ENCODE measurements around the gene FAM3C.

Gene FAM3C

DNA sequence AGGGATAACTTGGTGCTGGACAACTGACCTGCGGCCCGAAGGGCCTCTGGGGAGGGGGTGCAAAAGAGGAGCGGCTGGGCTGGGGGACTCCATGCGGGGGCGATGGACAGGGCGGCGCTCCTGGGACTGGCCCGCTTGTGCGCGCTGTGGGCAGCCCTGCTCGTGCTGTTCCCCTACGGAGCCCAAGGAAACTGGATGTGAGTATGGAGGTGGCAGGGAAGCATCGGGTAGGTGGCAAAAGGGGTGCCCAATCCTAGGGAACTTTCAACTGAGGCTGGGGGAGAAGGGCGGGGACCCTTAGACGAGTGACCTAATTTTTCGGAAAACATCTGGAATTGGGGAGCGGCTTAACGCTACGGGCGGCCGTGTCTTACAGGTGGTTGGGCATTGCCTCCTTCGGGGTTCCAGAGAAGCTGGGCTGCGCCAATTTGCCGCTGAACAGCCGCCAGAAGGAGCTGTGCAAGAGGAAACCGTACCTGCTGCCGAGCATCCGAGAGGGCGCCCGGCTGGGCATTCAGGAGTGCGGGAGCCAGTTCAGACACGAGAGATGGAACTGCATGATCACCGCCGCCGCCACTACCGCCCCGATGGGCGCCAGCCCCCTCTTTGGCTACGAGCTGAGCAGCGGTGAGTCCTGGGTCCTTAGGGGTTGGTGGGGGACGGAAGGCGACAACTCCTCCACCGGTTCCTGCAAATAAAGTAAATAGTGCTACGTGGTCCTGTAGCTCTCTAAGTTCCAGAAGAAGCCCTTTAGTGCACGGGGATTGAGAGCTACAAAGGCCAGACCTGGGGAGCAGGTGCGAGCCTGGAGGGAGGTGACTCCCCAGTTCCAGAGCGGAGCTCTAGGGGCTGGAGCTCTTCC lies 66.7 kb downstream of the FAM3C start:
- peaks cover 5 to 7% of the 10 kb centered on the region in 2 donors for H3K4me1 ChIP-seq (ENCODE audit: control insufficient read depth in 2 of 2, insufficient read depth in 1 of 2, low read depth in 1 of 2, low read length in 2 of 2)
- no CpG with 5 or more reads among the region's 47 CpGs for WGBS, 2 donors (ENCODE audit: extremely low coverage in 2 of 2, insufficient read length in 2 of 2, insufficient replicate concordance in 1 of 2)
- no peak overlapping the region for H2BK12ac ChIP-seq (ENCODE audit: low read length)

DNA sequence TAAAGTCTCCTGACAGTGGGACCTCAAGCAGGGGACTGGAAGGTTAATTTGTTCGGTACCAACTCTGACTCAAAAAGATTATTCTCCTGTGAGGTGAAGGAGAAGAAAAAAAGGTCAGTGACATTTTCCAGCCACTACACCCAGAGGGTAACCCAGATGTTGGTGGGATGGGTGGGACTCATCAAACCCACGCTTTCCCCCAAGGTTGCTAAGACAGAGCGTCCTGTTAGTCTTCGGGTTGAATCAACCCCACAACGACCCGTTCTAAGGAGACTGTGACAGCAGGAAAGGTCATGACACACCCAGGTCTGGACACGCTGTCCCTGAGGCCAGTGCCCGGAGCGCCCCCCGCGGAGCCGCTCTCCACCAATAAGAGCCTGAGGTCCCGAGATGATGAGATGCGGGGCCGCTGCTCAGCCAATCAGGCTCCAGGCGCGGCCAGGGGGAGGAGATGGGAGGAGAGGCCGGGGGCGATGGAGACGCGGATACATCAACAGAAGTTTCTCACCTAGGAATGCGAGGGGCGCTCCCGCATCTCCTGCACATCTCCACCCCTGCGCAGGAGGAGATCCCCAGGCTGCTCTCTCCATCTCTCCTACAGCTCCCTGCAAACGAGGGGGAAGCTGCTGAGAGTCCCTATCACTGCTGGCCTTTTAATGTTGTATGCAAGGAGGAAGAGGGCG lies 67.5 kb downstream of the FAM3C start, which contains the start of gene WNT16:
WNT16 (plus strand) TSS at position 493 of the 683 bp plus-strand sequence. CDS start 293 bp downstream, outside the sequence.
- Histone ChIP-seq H3K36me3 (replicated peaks in 1 of 2; ENCODE audit: control insufficient read depth in 2 of 2, insufficient read depth in 2 of 2, low read length in 2 of 2) (no peaks in the 10 kb centered on the region), H3K27me3 (ENCODE audit: control insufficient read depth in 3 of 3, insufficient read depth in 3 of 3, low read depth in 1 of 3, low read length in 3 of 3) (peaks cover 4 to 63% (median 29%) of the 10 kb centered on the region in 3 experiments), H3K79me1 (ENCODE audit: low read depth, low read length) (no peaks in the 10 kb centered on the region), H3K4me2 (ENCODE audit: insufficient read depth, low read length, poor library complexity, severe bottlenecking) (peak within 1 kb of the TSS; percentile 82), H3K23ac (ENCODE audit: low read depth, low read length, poor library complexity) (peak within 1 kb of the TSS; percentile 32), H2BK5ac (ENCODE audit: low read length) (no peak within 1 kb of the TSS), H2AFZ (ENCODE audit: low read length) (peak within 1 kb of the TSS; percentile 72), H3K9ac (ENCODE audit: low read depth, low read length, poor library complexity) (no peak within 1 kb of the TSS), H2BK120ac (ENCODE audit: low read depth, low read length) (no peak within 1 kb of the TSS), H3K4me3 (ENCODE audit: low read length in 2 of 2) (peak within 1 kb of the TSS; percentile 43 to 76), H3K18ac (ENCODE audit: low read length) (peak within 1 kb of the TSS; percentile 38), H3K4ac (ENCODE audit: low read length) (no peak within 1 kb of the TSS), H3K9me3 (replicated peaks in 1 of 2; ENCODE audit: control insufficient read depth in 2 of 2, insufficient read depth in 1 of 2, low read depth in 1 of 2, low read length in 2 of 2) (peaks cover 0 to 5% of the 10 kb centered on the region in 2 donors), H3K27ac (replicated peaks; ENCODE audit: low read length) (no peak within 1 kb of the TSS), H2BK12ac (ENCODE audit: low read length) (no peak within 1 kb of the TSS), H3K4me1 (ENCODE audit: control insufficient read depth in 2 of 2, insufficient read depth in 1 of 2, low read depth in 1 of 2, low read length in 2 of 2) (peaks cover 5 to 7% of the 10 kb centered on the region in 2 donors), H2BK15ac (ENCODE audit: low read length) (no peak within 1 kb of the TSS), H3K14ac (ENCODE audit: low read length) (no peak within 1 kb of the TSS), H2AK5ac (ENCODE audit: low read depth, low read length) (no peak within 1 kb of the TSS), H4K8ac (ENCODE audit: low read depth, low read length) (no peak within 1 kb of the TSS), H4K91ac (ENCODE audit: low read depth, low read length, poor library complexity) (no peak within 1 kb of the TSS)
- DNase-seq (ENCODE audit: low spot score) = peak; percentile 31
- no CpG with 5 or more reads among the region's 27 CpGs for WGBS, 2 donors (ENCODE audit: extremely low coverage in 2 of 2, insufficient read length in 2 of 2, insufficient replicate concordance in 1 of 2)

More for the DNA sequence above, 66.7 kb downstream of the FAM3C start:
- Histone ChIP-seq H4K91ac (ENCODE audit: low read depth, low read length, poor library complexity) (no peak overlapping the region), H3K9ac (ENCODE audit: low read depth, low read length, poor library complexity) (no peak overlapping the region), H3K14ac (ENCODE audit: low read length) (no peak overlapping the region), H3K23ac (ENCODE audit: low read depth, low read length, poor library complexity) (peak overlapping the region; percentile 32), H2BK120ac (ENCODE audit: low read depth, low read length) (no peak overlapping the region), H3K27me3 (ENCODE audit: control insufficient read depth in 3 of 3, insufficient read depth in 3 of 3, low read depth in 1 of 3, low read length in 3 of 3) (peaks cover 4 to 57% (median 29%) of the 10 kb centered on the region in 3 experiments), H3K27ac (replicated peaks; ENCODE audit: low read length) (no peak overlapping the region), H3K4me3 (ENCODE audit: low read length in 2 of 2) (peak overlapping the region; percentile 43 to 76), H2BK15ac (ENCODE audit: low read length) (no peak overlapping the region), H3K79me1 (ENCODE audit: low read depth, low read length) (no peaks in the 10 kb centered on the region), H3K9me3 (replicated peaks in 1 of 2; ENCODE audit: control insufficient read depth in 2 of 2, insufficient read depth in 1 of 2, low read depth in 1 of 2, low read length in 2 of 2) (peaks cover 0 to 5% of the 10 kb centered on the region in 2 donors), H2AFZ (ENCODE audit: low read length) (peak overlapping the region; percentile 72), H3K4ac (ENCODE audit: low read length) (no peak overlapping the region), H2BK5ac (ENCODE audit: low read length) (no peak overlapping the region), H2AK5ac (ENCODE audit: low read depth, low read length) (no peak overlapping the region), H3K18ac (ENCODE audit: low read length) (peak overlapping the region; percentile 38), H3K4me2 (ENCODE audit: insufficient read depth, low read length, poor library complexity, severe bottlenecking) (peak overlapping the region; percentile 82), H4K8ac (ENCODE audit: low read depth, low read length) (no peak overlapping the region), H3K36me3 (replicated peaks in 1 of 2; ENCODE audit: control insufficient read depth in 2 of 2, insufficient read depth in 2 of 2, low read length in 2 of 2) (no peaks in the 10 kb centered on the region)
- DNase-seq (ENCODE audit: low spot score) = peak; percentile 43

DNA sequence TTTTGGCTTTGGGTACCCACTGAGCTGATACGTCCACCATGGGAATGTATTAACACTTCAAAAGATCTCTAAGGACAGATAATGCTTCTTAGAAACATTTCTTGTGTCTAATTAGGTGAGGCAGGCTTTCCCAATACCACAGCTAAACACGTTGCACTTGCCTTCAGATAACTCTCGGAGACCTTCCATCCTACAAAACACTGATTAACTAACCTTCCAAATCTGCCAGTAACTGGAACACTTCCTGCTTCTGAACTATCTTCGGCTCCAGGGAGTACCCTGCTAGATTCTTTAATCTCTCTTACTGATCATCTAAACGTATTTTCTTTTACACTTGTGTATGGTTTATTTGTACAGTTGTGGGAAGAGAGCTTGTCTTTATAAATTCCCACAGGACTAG lies 68.4 kb downstream of the FAM3C start:
- H3K18ac ChIP-seq (ENCODE audit: low read length) = no peak overlapping the region
- H2BK5ac ChIP-seq (ENCODE audit: low read length) = no peak overlapping the region
- H3K4ac ChIP-seq (ENCODE audit: low read length) = no peak overlapping the region
- no peak overlapping the region for H2BK15ac ChIP-seq (ENCODE audit: low read length)
- H3K4me2 ChIP-seq (ENCODE audit: insufficient read depth, low read length, poor library complexity, severe bottlenecking) = no peak overlapping the region
- H3K9ac ChIP-seq (ENCODE audit: low read depth, low read length, poor library complexity) = no peak overlapping the region
- H2AFZ ChIP-seq (ENCODE audit: low read length) = no peak overlapping the region
- H3K9me3 ChIP-seq (replicated peaks in 1 of 2; ENCODE audit: control insufficient read depth in 2 of 2, insufficient read depth in 1 of 2, low read depth in 1 of 2, low read length in 2 of 2) = peaks cover 0 to 5% of the 10 kb centered on the region in 2 donors
- no peaks in the 10 kb centered on the region for H3K79me1 ChIP-seq (ENCODE audit: low read depth, low read length)
- no peak overlapping the region for H4K91ac ChIP-seq (ENCODE audit: low read depth, low read length, poor library complexity)
- no CpG with 5 or more reads among the region's 5 CpGs for WGBS, 2 donors (ENCODE audit: extremely low coverage in 2 of 2, insufficient read length in 2 of 2, insufficient replicate concordance in 1 of 2)
- no peak overlapping the region for H2AK5ac ChIP-seq (ENCODE audit: low read depth, low read length)
- H3K23ac ChIP-seq (ENCODE audit: low read depth, low read length, poor library complexity) = no peak overlapping the region
- no peak for DNase-seq (ENCODE audit: low spot score)
- H3K36me3 ChIP-seq (replicated peaks in 1 of 2; ENCODE audit: control insufficient read depth in 2 of 2, insufficient read depth in 2 of 2, low read length in 2 of 2) = no peaks in the 10 kb centered on the region
- no peak overlapping the region for H3K4me3 ChIP-seq (ENCODE audit: low read length in 2 of 2)
- no peak overlapping the region for H3K14ac ChIP-seq (ENCODE audit: low read length)
- H3K4me1 ChIP-seq (ENCODE audit: control insufficient read depth in 2 of 2, insufficient read depth in 1 of 2, low read depth in 1 of 2, low read length in 2 of 2) = peaks cover 7% of the 10 kb centered on the region in 2 donors
- H3K27ac ChIP-seq (replicated peaks; ENCODE audit: low read length) = no peak overlapping the region
- no peak overlapping the region for H2BK120ac ChIP-seq (ENCODE audit: low read depth, low read length)
- peaks cover 4 to 68% (median 29%) of the 10 kb centered on the region in 3 experiments for H3K27me3 ChIP-seq (ENCODE audit: control insufficient read depth in 3 of 3, insufficient read depth in 3 of 3, low read depth in 1 of 3, low read length in 3 of 3)
- no peak overlapping the region for H4K8ac ChIP-seq (ENCODE audit: low read depth, low read length)
- no peak overlapping the region for H2BK12ac ChIP-seq (ENCODE audit: low read length)
